HG03469 (cell line): Measurements from ENCODE around the gene LPIN1.
"Not testable (repeated sequence)": the region's sequence is repeated elsewhere in the genome, so short reads cannot be mapped to it uniquely, and the experiment has no call there.

Experiments
- ATAC-seq: cut with Tn5 transposase; IDR thresholded peaks from one replicate; pipeline ENCODE4 v1.9.1; 2021; ENCODE audit warnings: mild to moderate bottlenecking, moderate library complexity, moderate number of reproducible peaks; ENCODE audit not compliant: unreplicated experiment

LPIN1 gene

DNA sequence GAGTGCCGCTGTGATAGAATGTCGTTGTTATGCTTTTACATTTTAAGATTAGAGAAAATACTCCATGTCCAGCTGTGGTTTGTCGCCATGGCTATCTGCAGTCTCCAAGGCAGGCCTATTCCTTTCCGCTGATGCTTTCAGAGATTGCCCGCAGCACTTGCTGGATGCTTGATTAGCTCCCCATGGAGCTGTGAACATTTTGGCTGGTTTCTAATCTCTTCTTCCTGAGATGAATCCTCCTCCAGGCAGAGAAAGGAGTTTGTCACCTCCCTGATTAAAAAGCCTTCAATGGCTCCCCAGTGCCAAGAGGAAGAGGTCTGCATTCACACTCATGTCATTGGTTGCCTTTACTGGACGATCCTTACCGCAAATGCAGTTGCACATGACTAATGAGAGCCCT lies 32.6 kb upstream of the LPIN1 start:
- no peak for ATAC-seq

GRCh38 chr2:11715987-11716652 lies 30.3 kb upstream of the LPIN1 start:
- ATAC-seq = no peak

DNA sequence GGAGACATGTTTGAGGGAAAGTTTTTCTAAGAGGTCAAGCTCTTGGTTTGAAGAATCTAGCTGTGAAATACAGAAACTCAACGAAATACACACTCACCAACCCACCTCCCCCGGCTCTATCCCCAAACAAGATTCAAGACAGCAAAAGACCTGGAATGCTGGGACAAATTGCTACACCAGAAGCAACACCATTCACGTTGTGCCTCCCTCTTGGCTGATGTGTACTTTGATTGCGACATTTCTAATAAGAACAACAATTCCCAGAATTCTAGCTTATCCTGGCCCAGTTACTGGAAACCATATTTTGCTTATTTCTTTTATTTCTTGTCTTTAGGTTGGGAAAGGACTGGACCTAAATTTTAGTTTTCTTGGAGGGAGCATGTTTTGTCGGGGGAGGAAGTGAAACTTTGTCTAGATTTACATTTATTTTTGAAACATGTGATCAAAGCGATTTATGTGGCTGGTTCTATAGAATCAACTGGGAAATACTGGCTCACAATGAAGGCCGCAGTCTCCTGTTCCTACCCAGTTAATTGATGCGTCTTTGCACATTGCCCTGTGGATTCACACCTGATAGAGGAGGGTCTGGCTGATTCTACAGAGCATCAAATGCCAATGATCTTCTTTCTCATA lies 29.6 kb upstream of the LPIN1 start:
- ATAC-seq = no peak

- ATAC-seq = no peak
Measured at GRCh38 chr2:11717623-11718022, 28.8 kb upstream of the LPIN1 start.

- no peak for ATAC-seq
Measured at GRCh38 chr2:11718606-11719005, 27.8 kb upstream of the LPIN1 start.

DNA sequence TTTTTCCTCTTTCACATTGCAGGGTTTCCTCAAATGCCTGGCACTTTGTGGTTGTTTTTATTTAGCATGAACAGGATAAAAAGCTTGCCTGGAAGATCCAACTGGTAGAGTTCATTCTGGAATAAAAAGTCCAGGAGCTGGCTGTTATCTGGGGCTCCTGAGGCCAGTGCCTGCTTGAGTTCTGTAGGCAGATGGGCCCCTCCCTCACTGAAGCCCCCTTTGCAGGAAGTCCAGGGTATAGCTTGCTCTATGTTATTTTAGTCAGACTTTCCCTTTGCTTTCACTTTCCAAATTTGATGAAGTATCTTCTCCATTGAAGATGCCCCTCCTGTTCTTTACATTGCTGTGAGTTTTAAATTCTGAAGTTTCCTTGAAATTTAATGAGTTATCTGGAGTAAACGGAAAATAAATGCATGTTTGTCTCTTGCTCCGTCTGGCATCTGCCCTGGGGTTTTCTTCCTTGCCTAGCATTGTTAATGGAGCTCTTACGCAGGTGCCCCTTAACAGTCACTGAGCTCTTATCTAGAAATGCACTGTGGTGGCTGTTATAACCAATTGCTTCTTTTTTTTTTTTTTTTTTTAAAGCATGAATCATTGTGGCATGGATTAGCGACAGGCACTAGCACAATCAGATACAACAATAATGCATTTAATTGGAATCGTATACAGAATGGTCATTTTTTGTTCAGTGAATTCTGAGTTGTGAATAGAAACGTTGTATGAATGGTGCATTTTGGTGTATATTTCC lies 27.0 kb upstream of the LPIN1 start:
- no peak for ATAC-seq

- ATAC-seq = no peak
Measured at GRCh38 chr2:11720752-11721151, 25.7 kb upstream of the LPIN1 start.

- no peak for ATAC-seq
Measured at GRCh38 chr2:11722292-11723060, 24.0 kb upstream of the LPIN1 start.

- no peak for ATAC-seq
Measured at GRCh38 chr2:11723061-11723371, 23.4 kb upstream of the LPIN1 start.

DNA sequence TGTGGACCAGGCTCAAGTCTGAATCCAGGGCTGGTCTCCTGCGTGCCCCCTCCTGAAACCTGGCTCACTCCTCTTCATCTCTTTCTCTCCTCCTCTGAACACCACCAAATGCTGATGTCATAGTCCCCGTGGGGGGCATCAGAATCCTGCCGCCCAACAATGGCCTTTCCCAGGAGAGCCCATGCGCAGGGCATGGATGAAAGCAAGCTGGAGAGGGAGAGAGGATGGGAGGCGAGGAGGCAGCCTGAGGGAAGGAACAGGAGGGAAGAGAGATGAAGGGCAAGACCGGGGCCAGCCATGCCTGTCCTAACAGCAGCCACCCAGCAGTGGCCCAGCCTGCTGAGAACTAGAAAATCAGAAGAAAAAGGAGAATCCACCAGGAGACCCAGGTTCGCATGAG lies 22.3 kb upstream of the LPIN1 start:
- no peak for ATAC-seq

DNA sequence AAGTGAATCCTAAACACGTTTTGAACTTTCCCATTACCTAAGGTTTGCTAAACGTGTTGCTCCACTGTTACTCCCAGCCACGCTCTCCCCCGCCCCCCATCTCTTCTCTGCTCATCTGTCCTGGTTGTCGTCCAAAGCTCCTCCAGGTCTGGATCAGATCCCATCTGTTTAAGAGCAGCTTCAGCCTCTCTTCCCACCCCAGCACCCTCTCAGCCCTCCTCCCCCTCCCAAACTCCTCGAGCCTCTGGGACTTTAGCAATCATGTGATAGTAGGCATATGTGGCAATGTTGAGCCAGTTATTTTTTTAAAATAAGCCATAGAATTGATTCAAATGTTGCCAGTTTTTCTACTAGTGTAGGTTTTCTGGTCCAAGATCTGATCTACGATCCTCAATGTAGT lies 20.0 kb upstream of the LPIN1 start:
- no peak for ATAC-seq

- ATAC-seq = no peak
Measured at GRCh38 chr2:11729362-11730212, 16.8 kb upstream of the LPIN1 start.

DNA sequence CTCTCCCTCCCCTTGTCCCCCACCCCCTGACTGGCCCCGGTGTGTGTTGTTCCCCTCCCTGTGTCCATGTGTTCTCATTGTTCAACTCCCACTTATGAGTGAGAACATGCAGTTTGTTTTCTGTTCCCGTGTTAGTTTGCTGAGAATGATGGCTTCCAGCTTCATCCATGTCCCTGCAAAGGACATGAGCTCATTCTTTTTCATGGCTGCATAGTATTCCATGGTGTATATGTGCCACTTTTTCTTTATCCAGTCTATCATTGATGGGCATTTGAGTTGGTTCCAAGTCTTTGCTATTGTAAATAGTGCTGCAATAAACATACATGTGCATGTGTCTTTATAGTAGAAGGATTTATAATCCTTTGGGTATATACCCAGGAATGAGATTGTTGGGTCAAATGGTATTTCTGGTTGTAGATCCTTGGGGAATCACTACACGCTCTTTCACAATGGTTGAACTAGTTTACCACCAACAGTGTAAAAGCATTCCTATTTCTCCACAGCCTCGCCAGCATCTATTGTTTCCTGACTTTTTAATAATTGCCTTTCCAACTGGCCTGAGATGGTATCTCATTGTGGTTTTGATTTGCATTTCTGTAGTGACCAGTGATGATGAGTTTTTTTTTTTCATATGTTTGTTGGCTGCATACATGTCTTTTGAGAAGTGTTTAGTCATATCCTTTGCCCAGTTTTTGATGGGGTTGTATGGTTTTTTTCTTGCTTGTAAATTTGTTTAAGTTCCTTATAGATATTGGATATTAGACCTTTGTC lies 15.0 kb upstream of the LPIN1 start:
- ATAC-seq = not testable (repeated sequence)

DNA sequence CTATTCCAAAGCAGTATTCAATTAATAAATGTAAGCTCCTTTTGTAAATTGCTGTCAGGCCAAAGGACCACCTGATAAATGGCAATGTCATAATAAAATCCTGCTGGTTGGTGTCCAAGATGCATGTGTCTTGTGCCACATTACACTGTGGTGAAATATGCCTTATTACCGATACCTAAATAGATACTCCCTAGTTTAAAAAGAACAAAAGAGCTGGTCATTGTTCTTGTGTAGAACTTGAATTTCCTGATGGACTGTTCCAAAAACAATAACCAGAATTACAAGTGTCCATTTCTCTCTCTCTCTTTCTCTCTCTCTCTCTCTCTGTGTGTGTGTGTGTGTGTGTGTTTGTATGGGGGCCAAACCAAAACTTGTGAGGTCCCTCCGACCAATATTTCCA lies 13.8 kb upstream of the LPIN1 start:
- no peak for ATAC-seq

GRCh38 chr2:11737852-11738251 lies 8.6 kb upstream of the LPIN1 start:
- ATAC-seq = not testable (repeated sequence)

DNA sequence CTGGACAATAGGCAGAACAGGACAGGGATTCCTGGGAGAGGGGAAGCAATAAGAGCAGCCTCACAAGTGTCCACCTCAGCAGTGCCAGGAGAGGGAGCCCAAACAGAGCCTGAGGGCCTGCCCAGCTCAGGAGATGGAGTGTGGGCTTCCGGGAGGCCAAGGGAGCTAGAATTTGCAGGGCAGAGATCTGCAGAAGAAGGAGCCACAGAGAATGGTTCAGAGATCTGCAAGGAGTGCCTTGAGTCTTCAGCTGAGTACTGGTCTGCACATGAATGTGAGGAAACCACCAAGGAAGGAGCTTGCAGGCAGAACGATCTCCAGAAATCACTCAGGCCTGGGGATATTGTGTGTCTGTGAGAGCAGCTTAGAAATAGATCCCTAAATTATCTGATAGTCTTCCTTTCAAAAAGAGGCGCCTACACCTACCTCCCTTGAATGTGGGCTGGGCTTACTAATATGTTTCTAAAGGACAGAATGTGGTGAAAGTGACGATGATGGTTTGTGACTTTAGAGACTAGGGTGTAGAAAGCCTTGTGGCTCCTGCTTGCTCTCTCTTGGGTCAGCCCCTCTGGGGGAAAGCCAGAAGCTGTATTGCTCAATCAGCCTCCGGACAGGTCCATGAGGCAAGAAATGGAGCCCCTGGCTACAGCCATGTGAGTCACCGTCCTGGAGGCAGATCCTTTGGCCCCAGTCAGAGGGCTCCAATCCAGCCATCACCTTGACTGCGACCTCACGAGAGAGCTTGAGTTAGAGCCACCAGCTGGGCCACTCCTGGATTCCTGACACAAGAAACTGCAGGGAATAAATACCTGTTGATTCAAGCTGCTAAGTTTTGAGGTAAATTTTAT lies 7.6 kb upstream of the LPIN1 start:
- ATAC-seq = no peak

DNA sequence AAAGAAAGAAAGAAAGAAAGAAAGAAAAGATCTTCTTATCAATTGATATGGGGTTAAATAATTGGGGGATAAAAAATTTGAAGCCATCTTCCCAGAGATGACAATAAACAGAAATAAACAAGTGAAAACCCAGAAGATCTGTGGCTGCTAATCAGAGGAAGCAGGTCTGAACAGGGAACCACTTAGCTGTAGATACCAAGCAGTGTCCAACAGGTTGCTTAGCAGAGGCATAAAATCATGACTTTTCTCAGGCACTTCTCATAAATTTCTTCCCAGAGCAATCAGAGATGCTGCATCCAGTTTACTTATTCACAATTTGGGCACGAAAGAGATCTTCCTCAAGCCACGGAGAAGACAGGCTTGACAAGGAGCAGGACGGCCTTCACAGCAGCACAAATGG lies 5.7 kb upstream of the LPIN1 start:
- ATAC-seq = no peak

GRCh38 chr2:11742317-11742701 lies 4.1 kb upstream of the LPIN1 start:
- no peak for ATAC-seq
